ENCODE data around the gene AMELX.

The AMELX gene

GRCh38 chrX:11269006-11269405 lies 24.2 kb upstream of the AMELX start:
- H3K36me3 ChIP-seq (ENCODE audit: control insufficient read depth, insufficient read depth, low read length) = no peaks in the 10 kb centered on the region
- H3K27me3 ChIP-seq (ENCODE audit: control insufficient read depth, insufficient read depth, low read length) = no peaks in the 10 kb centered on the region
- no peaks in the 10 kb centered on the region for H3K9me3 ChIP-seq (ENCODE audit: control insufficient read depth, insufficient read depth, low read length)
- H3K27ac ChIP-seq (ENCODE audit: low read depth, low read length) = no peak overlapping the region
- no peak overlapping the region for H3K4me3 ChIP-seq (ENCODE audit: low read depth, low read length)
- no peaks in the 10 kb centered on the region for H3K4me1 ChIP-seq (ENCODE audit: control insufficient read depth, insufficient read depth, low read length)
- H3K9ac ChIP-seq (ENCODE audit: low read depth, low read length) = no peak overlapping the region

DNA sequence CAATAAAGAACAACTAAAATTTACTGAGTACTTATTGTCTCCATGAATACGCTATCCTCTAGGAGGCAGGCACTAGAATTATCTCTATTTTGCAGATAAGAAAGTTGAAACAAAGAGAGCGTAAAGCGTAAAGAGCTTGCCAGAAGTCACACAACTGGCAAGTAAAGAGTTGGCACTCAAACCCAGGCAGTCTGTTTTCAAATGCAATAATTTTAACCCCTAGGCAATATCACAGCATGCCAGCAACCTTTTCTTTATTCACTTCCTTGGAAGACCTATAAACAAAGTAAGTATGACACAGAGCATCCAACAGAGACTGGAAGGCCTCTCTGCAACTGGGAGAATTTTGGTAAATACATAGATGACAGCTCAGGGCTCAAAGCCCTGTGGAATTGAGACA lies 23.2 kb upstream of the AMELX start:
- Histone ChIP-seq H3K27me3 (ENCODE audit: control insufficient read depth, insufficient read depth, low read length) (no peaks in the 10 kb centered on the region), H3K9ac (ENCODE audit: low read depth, low read length) (no peak overlapping the region), H3K4me3 (ENCODE audit: low read depth, low read length) (no peak overlapping the region), H3K36me3 (ENCODE audit: control insufficient read depth, insufficient read depth, low read length) (no peaks in the 10 kb centered on the region), H3K4me1 (ENCODE audit: control insufficient read depth, insufficient read depth, low read length) (no peaks in the 10 kb centered on the region), H3K9me3 (ENCODE audit: control insufficient read depth, insufficient read depth, low read length) (no peaks in the 10 kb centered on the region), H3K27ac (ENCODE audit: low read depth, low read length) (no peak overlapping the region)

- Histone ChIP-seq H3K27ac (ENCODE audit: low read depth, low read length) (no peak overlapping the region), H3K4me3 (ENCODE audit: low read depth, low read length) (no peak overlapping the region), H3K27me3 (ENCODE audit: control insufficient read depth, insufficient read depth, low read length) (no peaks in the 10 kb centered on the region), H3K9ac (ENCODE audit: low read depth, low read length) (no peak overlapping the region), H3K9me3 (ENCODE audit: control insufficient read depth, insufficient read depth, low read length) (no peaks in the 10 kb centered on the region), H3K36me3 (ENCODE audit: control insufficient read depth, insufficient read depth, low read length) (no peaks in the 10 kb centered on the region), H3K4me1 (ENCODE audit: control insufficient read depth, insufficient read depth, low read length) (no peaks in the 10 kb centered on the region)
Observed at GRCh38 chrX:11272290-11272689, 20.9 kb upstream of the AMELX start.

GRCh38 chrX:11272863-11273262 lies 20.4 kb upstream of the AMELX start:
- Histone ChIP-seq H3K27ac (ENCODE audit: low read depth, low read length) (no peak overlapping the region), H3K9ac (ENCODE audit: low read depth, low read length) (no peak overlapping the region), H3K36me3 (ENCODE audit: control insufficient read depth, insufficient read depth, low read length) (no peaks in the 10 kb centered on the region)

GRCh38 chrX:11273544-11273943 lies 19.7 kb upstream of the AMELX start:
- H3K4me3 ChIP-seq (ENCODE audit: low read depth, low read length) = no peak overlapping the region
- H3K9me3 ChIP-seq (ENCODE audit: control insufficient read depth, insufficient read depth, low read length) = no peaks in the 10 kb centered on the region
- no peaks in the 10 kb centered on the region for H3K27me3 ChIP-seq (ENCODE audit: control insufficient read depth, insufficient read depth, low read length)
- no peaks in the 10 kb centered on the region for H3K4me1 ChIP-seq (ENCODE audit: control insufficient read depth, insufficient read depth, low read length)
- H3K36me3 ChIP-seq (ENCODE audit: control insufficient read depth, insufficient read depth, low read length) = no peaks in the 10 kb centered on the region
- H3K27ac ChIP-seq (ENCODE audit: low read depth, low read length) = no peak overlapping the region
- no peak overlapping the region for H3K9ac ChIP-seq (ENCODE audit: low read depth, low read length)

More at GRCh38 chrX:11272863-11273262, 20.4 kb upstream of the AMELX start:
- H3K4me3 ChIP-seq (ENCODE audit: low read depth, low read length) = no peak overlapping the region
- no peaks in the 10 kb centered on the region for H3K9me3 ChIP-seq (ENCODE audit: control insufficient read depth, insufficient read depth, low read length)
- no peaks in the 10 kb centered on the region for H3K4me1 ChIP-seq (ENCODE audit: control insufficient read depth, insufficient read depth, low read length)
- no peaks in the 10 kb centered on the region for H3K27me3 ChIP-seq (ENCODE audit: control insufficient read depth, insufficient read depth, low read length)

DNA sequence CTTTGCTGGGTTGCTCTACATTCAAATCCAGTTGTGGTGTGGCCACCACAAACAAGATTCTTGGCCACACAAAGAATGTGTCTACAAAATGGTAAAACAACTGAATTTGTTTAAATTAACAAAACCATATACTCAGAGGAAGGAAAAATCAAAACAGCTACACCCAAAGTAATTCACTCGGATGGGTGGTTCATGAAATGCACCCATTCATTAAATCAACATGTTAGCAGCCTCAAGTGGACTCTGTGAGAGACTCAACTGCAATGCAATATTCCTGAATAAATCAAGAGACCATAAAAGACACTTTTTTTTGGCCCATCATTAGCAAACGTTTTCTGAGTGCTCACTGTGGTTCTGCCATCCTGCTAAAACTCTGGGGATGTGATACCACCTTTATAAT lies 11.2 kb upstream of the AMELX start:
- H3K4me1 ChIP-seq (ENCODE audit: control insufficient read depth, insufficient read depth, low read length) = no peaks in the 10 kb centered on the region
- H3K27ac ChIP-seq (ENCODE audit: low read depth, low read length) = no peak overlapping the region
- H3K4me3 ChIP-seq (ENCODE audit: low read depth, low read length) = no peak overlapping the region
- H3K9ac ChIP-seq (ENCODE audit: low read depth, low read length) = no peak overlapping the region
- H3K27me3 ChIP-seq (ENCODE audit: control insufficient read depth, insufficient read depth, low read length) = no peaks in the 10 kb centered on the region
- no peaks in the 10 kb centered on the region for H3K9me3 ChIP-seq (ENCODE audit: control insufficient read depth, insufficient read depth, low read length)
- H3K36me3 ChIP-seq (ENCODE audit: control insufficient read depth, insufficient read depth, low read length) = no peaks in the 10 kb centered on the region

DNA sequence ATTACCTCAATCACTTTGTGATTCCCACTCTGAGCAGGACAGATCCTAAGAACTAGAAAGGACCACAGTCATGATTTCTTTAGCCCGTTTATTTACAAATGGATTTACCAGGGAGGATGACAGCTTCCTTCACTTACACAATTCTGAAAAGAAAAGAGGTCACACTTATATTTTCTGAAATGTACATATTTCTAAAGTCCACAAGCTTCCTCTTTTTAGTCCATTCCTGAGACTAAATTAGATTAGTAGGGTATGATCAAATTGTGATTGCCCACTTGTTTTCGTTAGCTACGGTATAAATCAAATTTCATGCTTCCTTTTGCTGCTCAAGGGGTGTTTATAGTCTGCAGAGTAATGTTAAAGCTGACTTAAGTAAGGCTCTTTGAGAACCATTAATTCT lies 7.6 kb upstream of the AMELX start:
- Histone ChIP-seq H3K36me3 (ENCODE audit: control insufficient read depth, insufficient read depth, low read length) (no peaks in the 10 kb centered on the region), H3K27ac (ENCODE audit: low read depth, low read length) (no peak overlapping the region), H3K9me3 (ENCODE audit: control insufficient read depth, insufficient read depth, low read length) (no peaks in the 10 kb centered on the region), H3K4me3 (ENCODE audit: low read depth, low read length) (no peak overlapping the region), H3K4me1 (ENCODE audit: control insufficient read depth, insufficient read depth, low read length) (no peaks in the 10 kb centered on the region), H3K27me3 (ENCODE audit: control insufficient read depth, insufficient read depth, low read length) (no peaks in the 10 kb centered on the region), H3K9ac (ENCODE audit: low read depth, low read length) (no peak overlapping the region)

GRCh38 chrX:11287505-11287904 lies 5.7 kb upstream of the AMELX start:
- Histone ChIP-seq H3K27ac (ENCODE audit: low read depth, low read length) (no peak overlapping the region), H3K4me1 (ENCODE audit: control insufficient read depth, insufficient read depth, low read length) (no peaks in the 10 kb centered on the region), H3K27me3 (ENCODE audit: control insufficient read depth, insufficient read depth, low read length) (no peaks in the 10 kb centered on the region), H3K4me3 (ENCODE audit: low read depth, low read length) (no peak overlapping the region), H3K9me3 (ENCODE audit: control insufficient read depth, insufficient read depth, low read length) (no peaks in the 10 kb centered on the region), H3K9ac (ENCODE audit: low read depth, low read length) (no peak overlapping the region), H3K36me3 (ENCODE audit: control insufficient read depth, insufficient read depth, low read length) (no peaks in the 10 kb centered on the region)

GRCh38 chrX:11290416-11291102 lies 2.7 kb upstream of the AMELX start:
- Histone ChIP-seq H3K4me1 (ENCODE audit: control insufficient read depth, insufficient read depth, low read length) (no peaks in the 10 kb centered on the region), H3K9ac (ENCODE audit: low read depth, low read length) (no peak overlapping the region), H3K27me3 (ENCODE audit: control insufficient read depth, insufficient read depth, low read length) (peaks cover 4% of the 10 kb centered on the region; the same call in 1 of the 2 replicates), H3K4me3 (ENCODE audit: low read depth, low read length) (no peak overlapping the region), H3K36me3 (ENCODE audit: control insufficient read depth, insufficient read depth, low read length) (no peaks in the 10 kb centered on the region), H3K9me3 (ENCODE audit: control insufficient read depth, insufficient read depth, low read length) (no peaks in the 10 kb centered on the region), H3K27ac (ENCODE audit: low read depth, low read length) (no peak overlapping the region)

GRCh38 chrX:11296051-11296450 lies 2.8 kb downstream of the AMELX start:
- no peaks in the 10 kb centered on the region for H3K9me3 ChIP-seq (ENCODE audit: control insufficient read depth, insufficient read depth, low read length)

DNA sequence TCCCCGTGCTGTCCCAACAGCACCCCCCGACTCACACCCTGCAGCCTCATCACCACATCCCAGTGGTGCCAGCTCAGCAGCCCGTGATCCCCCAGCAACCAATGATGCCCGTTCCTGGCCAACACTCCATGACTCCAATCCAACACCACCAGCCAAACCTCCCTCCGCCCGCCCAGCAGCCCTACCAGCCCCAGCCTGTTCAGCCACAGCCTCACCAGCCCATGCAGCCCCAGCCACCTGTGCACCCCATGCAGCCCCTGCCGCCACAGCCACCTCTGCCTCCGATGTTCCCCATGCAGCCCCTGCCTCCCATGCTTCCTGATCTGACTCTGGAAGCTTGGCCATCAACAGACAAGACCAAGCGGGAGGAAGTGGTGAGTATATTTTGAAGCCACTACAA lies 5.4 kb downstream of the AMELX start:
- Histone ChIP-seq H3K36me3 (ENCODE audit: control insufficient read depth, insufficient read depth, low read length) (no peaks in the 10 kb centered on the region), H3K4me3 (ENCODE audit: low read depth, low read length) (no peak overlapping the region), H3K9ac (ENCODE audit: low read depth, low read length) (no peak overlapping the region), H3K4me1 (ENCODE audit: control insufficient read depth, insufficient read depth, low read length) (no peaks in the 10 kb centered on the region), H3K27ac (ENCODE audit: low read depth, low read length) (no peak overlapping the region), H3K9me3 (ENCODE audit: control insufficient read depth, insufficient read depth, low read length) (no peaks in the 10 kb centered on the region), H3K27me3 (ENCODE audit: control insufficient read depth, insufficient read depth, low read length) (peaks cover 4% of the 10 kb centered on the region; the same call in 1 of the 2 replicates)

More at GRCh38 chrX:11296051-11296450, 2.8 kb downstream of the AMELX start:
- Histone ChIP-seq H3K4me3 (ENCODE audit: low read depth, low read length) (no peak overlapping the region), H3K4me1 (ENCODE audit: control insufficient read depth, insufficient read depth, low read length) (no peaks in the 10 kb centered on the region), H3K27me3 (ENCODE audit: control insufficient read depth, insufficient read depth, low read length) (peaks cover 4% of the 10 kb centered on the region; the same call in 1 of the 2 replicates), H3K27ac (ENCODE audit: low read depth, low read length) (no peak overlapping the region), H3K9ac (ENCODE audit: low read depth, low read length) (no peak overlapping the region), H3K36me3 (ENCODE audit: control insufficient read depth, insufficient read depth, low read length) (no peaks in the 10 kb centered on the region)
